ENCODE results near the gene TBRG4.
"Not testable (repeated sequence)": the region's sequence is repeated elsewhere in the genome, so short reads cannot be mapped to it uniquely, and the experiment has no call there.

Gene TBRG4

DNA sequence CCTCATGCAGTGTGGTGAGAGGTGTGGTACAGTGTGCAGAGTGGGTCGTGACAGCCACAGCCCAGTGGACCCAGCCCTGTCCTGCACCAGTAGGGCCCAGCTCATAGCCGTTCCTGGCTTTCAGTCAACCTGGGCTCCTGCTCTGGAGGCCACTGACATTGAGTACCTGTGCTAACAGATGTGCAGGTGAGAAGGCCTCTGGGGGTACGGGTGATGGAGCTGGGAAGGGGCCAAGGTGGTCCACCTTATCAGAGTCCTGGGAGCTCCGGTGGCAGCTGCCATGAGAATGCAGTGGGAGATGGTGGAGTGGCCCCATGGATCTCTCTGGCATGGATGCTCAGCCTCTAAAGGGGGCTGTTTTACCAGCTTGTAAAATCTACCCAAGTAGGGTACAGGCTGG lies 6.1 kb upstream of the TBRG4 start:
- no peak for DNase-seq (ENCODE audit: low read depth, low spot score)

DNA sequence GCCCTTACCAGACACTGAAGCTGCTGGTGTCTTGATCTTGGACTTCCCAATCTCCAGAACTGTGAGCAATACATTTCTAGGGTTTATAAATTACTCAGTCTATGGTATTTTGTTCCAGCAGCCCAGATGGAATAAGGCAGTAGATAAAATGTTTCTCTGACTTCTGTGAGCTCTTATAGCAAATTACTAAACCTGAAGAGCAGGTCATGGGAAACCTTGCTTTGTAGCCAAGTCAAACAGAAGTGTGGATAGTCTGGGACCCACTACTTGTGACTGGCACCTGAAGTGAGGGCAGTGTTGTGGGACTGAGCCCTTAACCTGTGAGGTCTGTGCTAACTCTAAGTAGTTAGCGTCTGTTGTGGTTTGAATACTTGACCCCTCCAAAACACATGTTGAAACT lies 4.6 kb upstream of the TBRG4 start:
- no peak for DNase-seq (ENCODE audit: low read depth, low spot score)

GRCh38 chr7:45114926-45115325 lies 3.4 kb upstream of the TBRG4 start:
- DNase-seq (ENCODE audit: low read depth, low spot score), result no peak

DNA sequence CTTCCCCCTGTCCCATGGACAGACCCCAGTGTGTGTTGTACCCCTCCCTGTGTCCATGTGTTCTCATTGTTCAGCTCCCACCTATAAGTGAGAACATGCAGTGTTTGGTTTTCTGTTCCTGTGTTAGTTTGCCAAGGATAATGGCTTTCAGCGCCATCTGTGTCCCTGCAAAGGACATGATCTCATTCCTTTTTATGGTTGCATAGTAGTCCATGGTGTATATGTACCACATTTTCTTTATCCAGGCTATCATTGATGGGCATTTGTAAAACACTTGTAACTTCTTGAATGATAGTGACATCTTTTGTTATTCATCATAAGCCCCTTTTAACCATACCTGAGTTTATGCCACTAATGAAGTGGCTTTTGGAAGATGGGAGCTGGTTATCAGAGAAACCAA lies 2.8 kb upstream of the TBRG4 start:
- not testable (repeated sequence) for DNase-seq (ENCODE audit: low read depth, low spot score)

DNA sequence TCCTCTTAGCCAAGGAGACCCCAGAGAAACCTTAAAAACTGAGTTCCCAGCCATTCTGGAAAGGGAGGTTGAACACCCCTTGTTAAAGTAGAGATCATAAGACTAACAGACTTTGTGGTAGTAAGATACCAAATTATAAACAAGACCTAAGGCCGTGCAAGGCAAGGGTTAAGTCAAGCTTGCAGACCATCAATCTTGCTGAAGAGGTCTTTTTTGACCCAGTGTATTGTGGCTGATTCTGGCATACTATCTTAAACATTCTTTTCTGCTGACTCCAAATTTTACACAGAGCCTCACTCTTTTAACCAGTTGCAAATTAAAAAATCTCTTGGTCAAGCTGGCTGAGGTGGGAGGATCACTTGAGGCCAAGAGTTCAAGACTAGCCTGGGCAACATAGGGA lies 1.2 kb upstream of the TBRG4 start:
- DNase-seq (ENCODE audit: low read depth, low spot score), result no peak

DNA sequence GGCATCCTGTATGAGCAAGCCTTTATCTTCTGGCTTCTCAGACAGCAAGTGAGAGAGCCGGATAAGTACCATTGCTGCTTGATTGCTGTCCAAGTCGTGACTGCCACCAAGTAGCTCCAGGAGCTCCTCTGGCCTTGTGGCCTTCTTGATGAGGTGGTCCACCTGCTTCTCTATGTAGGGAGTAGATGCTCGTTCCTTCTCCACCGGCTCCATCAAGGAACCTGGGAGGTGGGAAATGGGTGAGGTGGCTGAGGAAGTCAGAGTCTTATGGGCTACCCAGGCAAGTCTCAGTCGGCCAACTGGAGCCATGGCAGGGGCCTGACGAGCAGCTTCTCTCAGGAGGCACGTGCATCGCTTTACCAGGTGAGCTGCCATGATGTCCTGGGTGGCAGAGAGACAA lies 2.6 kb downstream of the TBRG4 start:
- DNase-seq (ENCODE audit: low read depth, low spot score), result no peak

DNA sequence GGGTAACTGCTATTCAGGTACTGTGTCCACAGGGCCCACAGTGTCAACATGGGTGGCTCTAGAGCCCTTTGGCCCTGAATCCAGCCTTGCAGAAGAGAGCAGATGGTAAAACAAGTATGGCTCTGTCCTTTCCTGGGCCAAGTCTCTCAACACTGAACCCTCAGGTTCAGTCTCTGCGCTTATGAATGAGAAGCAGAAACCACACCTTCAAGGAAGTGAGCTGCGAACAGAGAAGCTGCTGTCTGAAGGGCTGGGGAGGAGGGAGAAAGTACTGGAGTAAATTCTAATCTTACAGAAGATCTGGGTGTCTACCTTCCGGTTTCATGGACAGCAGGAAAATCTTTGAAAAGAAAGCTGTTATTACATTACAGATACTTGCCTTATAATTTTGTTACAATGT lies 4.1 kb downstream of the TBRG4 start:
- DNase-seq (ENCODE audit: low read depth, low spot score), result no peak

GRCh38 chr7:45106820-45107219 lies 4.7 kb downstream of the TBRG4 start:
- DNase-seq (ENCODE audit: low read depth, low spot score), result no peak

DNA sequence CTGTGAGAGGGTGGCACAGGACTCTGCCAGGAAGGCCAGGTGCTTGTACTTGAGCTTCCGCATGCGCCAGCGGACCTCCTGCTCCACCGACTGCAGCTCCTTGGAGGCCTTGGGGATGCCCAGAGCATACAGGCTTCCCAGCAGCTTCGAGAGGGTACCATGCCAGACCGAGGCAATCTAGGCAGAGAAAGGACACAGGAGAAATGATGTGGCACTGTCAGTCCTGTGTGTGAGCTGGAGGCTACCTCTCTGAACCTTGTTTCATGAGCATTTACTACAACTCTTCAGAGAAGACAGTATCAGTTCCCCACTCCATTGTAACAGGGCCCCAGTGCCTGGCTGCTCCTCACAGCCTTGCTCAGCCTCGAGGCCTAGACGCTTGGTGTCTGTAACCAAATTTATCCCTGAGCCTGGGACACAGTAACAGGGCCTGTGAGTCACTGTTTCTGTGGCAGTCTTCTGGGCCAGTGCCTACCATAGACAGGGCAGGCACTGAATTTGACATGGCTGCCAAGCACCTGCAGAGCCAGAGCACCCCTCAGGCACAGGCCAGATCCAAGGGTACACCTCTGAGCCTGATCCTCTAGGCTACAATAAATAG lies 5.8 kb downstream of the TBRG4 start:
- no peak for DNase-seq (ENCODE audit: low read depth, low spot score)

DNA sequence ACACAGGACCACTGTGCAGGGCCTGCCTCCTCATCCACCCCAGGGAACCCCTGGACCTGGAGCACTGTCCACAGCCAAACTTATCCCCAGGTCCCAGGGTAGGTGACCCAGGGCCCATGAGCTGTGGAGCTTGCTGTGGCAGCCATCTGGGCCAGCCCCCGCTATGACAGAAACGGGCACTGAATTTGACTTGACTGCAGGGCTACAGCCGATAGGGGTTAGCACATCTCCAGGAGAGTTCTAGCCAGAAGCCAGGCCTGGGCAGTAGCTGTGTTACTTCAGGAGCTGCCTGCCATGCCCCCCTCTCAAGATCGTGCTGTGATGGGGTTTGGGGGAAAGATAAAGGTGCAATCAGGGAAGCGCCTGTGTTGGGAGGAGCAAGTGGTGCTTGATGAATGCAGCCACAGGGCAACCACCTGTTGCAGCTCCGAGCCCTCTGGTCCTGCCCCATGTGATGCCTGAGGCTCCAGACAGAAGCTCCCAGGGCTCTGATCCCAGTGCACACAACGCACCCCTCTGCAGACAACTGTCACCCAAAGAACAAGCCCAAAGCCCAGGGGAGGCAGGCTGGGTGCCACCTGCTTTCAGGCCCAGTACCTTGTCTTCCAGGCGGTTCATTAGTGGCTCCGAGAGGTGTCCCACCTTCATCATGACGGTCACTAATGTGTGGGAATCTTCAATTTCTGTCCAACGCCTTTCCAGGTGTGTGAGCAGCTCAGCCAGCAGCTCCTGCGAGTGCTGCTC lies 6.5 kb downstream of the TBRG4 start:
- DNase-seq (ENCODE audit: low read depth, low spot score), result no peak

DNA sequence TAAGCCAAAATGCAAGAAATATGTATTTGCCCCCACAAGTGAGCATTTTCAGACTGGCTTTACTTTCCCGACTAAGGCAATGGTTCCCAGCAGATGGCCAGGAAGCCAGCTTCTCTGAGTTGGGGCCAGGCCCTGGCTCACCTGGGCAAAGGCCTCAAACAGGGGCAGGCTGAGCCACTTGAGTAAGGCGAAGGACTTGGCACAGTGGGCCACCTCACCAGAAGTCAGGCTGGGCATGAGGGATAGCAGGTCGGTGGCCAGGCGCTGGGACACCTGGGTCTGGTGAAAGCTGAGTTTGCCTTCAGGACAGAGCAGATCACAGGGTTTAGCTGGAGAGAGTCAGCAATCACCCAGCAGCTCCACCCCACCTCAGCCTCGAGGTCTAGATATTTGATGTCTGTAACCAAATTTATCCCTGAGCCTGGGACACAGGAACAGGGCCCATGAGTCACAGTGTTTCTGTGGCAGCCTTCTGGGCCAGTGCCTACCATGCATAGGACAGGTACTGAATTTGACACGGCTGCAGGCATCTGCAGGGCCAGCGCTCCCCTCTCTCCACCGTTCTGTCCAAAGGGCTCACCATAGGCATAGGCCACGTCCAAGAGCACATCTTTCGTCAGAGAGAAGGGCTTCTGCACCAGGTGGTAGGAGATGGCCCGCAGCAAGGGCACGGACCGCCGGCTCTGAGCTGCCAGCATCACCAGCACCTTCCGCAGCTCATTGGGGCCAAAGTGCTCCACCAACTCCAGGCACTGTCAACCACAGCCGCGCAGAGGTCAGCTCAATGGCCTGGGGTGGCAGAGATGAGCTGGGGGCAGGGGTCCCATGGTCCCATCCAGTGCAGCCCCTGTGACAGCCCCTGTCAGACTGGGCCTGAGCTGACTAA lies 7.3 kb downstream of the TBRG4 start:
- no peak for DNase-seq (ENCODE audit: low read depth, low spot score)

GRCh38 chr7:45102785-45103712 lies 8.4 kb downstream of the TBRG4 start:
- no peak for DNase-seq (ENCODE audit: low read depth, low spot score)

GRCh38 chr7:45101748-45102147 lies 9.7 kb downstream of the TBRG4 start:
- DNase-seq (ENCODE audit: low read depth, low spot score), result no peak

- DNase-seq (ENCODE audit: low read depth, low spot score), result no peak
Measured at GRCh38 chr7:45100761-45101480, 10.6 kb downstream of the TBRG4 start.

- DNase-seq (ENCODE audit: low read depth, low spot score), result no peak
Measured at GRCh38 chr7:45099891-45100760, 11.4 kb downstream of the TBRG4 start.

DNA sequence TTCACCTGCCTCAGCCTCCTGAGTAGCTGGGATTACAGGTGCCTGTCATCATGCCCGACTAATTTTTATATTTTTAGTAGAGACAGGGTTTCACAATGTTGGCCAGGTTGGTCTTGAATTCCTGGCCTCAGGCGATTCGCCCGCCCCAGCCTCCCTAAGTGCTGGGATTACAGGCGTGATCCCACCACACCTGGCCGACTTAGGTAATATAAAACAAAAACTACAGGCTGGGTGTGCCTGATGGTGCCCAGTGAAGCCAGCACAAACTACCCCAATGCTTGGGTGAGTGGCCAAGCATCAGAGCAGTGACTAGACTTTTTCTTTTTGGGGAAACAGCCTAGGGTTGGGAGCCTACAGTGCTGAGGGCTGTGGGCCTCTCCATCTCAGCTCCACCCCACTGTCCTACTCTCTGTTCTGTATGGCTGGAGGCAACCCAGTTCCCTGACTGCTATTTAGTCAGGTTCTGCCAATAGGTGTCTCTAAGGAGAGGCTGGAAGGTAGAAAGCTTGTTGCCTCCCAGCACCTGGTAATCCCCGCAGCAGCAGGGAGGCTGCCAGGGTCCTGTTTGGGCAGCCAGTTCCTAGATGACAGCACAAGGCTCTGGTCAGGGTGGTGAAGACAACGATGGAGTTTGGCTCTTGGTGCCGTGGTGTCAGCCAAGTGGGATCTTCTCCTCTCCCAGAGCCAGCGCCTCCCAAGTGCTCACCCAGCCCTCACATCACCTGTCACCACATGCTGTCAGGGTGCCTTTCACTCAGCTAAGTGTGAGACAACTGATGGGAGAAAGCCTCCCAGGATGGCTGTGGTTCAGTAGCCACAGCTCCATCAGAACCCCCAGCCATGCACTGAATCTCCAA lies 12.3 kb downstream of the TBRG4 start:
- DNase-seq (ENCODE audit: low read depth, low spot score), result no peak

DNA sequence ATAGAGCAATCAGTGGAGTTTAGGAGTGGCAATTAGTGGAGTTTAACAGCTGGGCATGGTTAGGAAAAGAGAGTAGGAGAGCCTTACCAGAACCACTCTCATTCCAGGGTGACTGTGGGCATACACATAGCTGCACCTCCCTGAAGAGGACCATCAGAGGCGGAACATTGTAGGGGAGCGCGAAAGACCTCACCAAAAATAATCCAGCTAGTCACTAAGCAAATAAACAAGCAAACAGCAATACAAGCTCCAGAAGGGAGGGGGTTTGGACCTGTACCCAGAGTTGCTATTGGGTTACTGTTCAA lies 18.6 kb downstream of the TBRG4 start:
- no peak for DNase-seq (ENCODE audit: low read depth, low spot score)

GRCh38 chr7:45092100-45092930 lies 19.2 kb downstream of the TBRG4 start:
- no peak for DNase-seq (ENCODE audit: low read depth, low spot score)
